ENCODE results near the gene SPIB.
"Not testable (repeated sequence)": the region's sequence is repeated elsewhere in the genome, so short reads cannot be mapped to it uniquely, and the experiment has no call there.

The SPIB gene

GRCh38 chr19:50418176-50419021 lies at the start of gene SPIB:
TSS of gene SPIB (plus strand) at chr19:50418938. CDS start at chr19:50418963, 25 bp downstream.
- no peak for DNase-seq

- DNase-seq = no peak
These were observed 46.7 kb upstream of the SPIB start for GRCh38 chr19:50371914-50372475.

GRCh38 chr19:50376166-50377050 lies 42.3 kb upstream of the SPIB start, which contains the start of gene NR1H2:
TSS of gene NR1H2 (plus strand) at chr19:50376457. CDS start at chr19:50377606, 1,149 bp downstream.
- peak; percentile 97 for DNase-seq

GRCh38 chr19:50377051-50377461 lies 41.7 kb upstream of the SPIB start:
- peak; percentile 23 for DNase-seq

GRCh38 chr19:50377517-50377916 lies 41.2 kb upstream of the SPIB start:
- DNase-seq = no peak

GRCh38 chr19:50378169-50378862 lies 40.4 kb upstream of the SPIB start:
- no peak for DNase-seq

- DNase-seq = no peak
These were observed 39.9 kb upstream of the SPIB start for GRCh38 chr19:50378863-50379236.

- no peak for DNase-seq
These were observed 39.1 kb upstream of the SPIB start for GRCh38 chr19:50379602-50380001.

- DNase-seq = no peak
These were observed 38.6 kb upstream of the SPIB start for GRCh38 chr19:50380137-50380536.

GRCh38 chr19:50380751-50381151 lies 38.0 kb upstream of the SPIB start:
- no peak for DNase-seq

GRCh38 chr19:50381881-50382729 lies 36.6 kb upstream of the SPIB start:
- DNase-seq = no peak

- DNase-seq = no peak
These were observed 35.5 kb upstream of the SPIB start for GRCh38 chr19:50383001-50383851.

- peak; percentile 99 for DNase-seq
These were observed 34.7 kb upstream of the SPIB start, which contains the start of gene POLD1 for GRCh38 chr19:50383852-50384684. TSS of gene POLD1 (plus strand) at chr19:50384347. CDS start at chr19:50398852, 14,505 bp downstream.

GRCh38 chr19:50384685-50385535 lies 33.8 kb upstream of the SPIB start:
- DNase-seq = no peak

GRCh38 chr19:50387176-50387867 lies 31.4 kb upstream of the SPIB start:
- DNase-seq = no peak

- no peak for DNase-seq
These were observed 30.9 kb upstream of the SPIB start for GRCh38 chr19:50387868-50388245.

- DNase-seq = not testable (repeated sequence)
These were observed 28.4 kb upstream of the SPIB start for GRCh38 chr19:50390295-50390694.

- DNase-seq = not testable (repeated sequence)
These were observed 27.8 kb upstream of the SPIB start for GRCh38 chr19:50390952-50391351.

All from NCI-H2029 (cell line).